Hematopoietic multipotent progenitor cell treated with erythropoietin and hydrocortisone succinate and interleukin-3 and kit ligand, for 6 days (in vitro differentiated cells): Measurements from ENCODE around the gene PHLPP1.
"Not testable (repeated sequence)": the region's sequence is repeated elsewhere in the genome, so short reads cannot be mapped to it uniquely, and the experiment has no call there.

Source experiments
- DNase-seq: peaks from one replicate; pipeline ENCODE4 v3.0.0-alpha.2; 2015

Gene PHLPP1

GRCh38 chr18:62900132-62900883 lies 185.0 kb downstream of the PHLPP1 start:
- no peak for DNase-seq

- no peak for DNase-seq
Measured at GRCh38 chr18:62902776-62903175, 187.4 kb downstream of the PHLPP1 start.

DNA sequence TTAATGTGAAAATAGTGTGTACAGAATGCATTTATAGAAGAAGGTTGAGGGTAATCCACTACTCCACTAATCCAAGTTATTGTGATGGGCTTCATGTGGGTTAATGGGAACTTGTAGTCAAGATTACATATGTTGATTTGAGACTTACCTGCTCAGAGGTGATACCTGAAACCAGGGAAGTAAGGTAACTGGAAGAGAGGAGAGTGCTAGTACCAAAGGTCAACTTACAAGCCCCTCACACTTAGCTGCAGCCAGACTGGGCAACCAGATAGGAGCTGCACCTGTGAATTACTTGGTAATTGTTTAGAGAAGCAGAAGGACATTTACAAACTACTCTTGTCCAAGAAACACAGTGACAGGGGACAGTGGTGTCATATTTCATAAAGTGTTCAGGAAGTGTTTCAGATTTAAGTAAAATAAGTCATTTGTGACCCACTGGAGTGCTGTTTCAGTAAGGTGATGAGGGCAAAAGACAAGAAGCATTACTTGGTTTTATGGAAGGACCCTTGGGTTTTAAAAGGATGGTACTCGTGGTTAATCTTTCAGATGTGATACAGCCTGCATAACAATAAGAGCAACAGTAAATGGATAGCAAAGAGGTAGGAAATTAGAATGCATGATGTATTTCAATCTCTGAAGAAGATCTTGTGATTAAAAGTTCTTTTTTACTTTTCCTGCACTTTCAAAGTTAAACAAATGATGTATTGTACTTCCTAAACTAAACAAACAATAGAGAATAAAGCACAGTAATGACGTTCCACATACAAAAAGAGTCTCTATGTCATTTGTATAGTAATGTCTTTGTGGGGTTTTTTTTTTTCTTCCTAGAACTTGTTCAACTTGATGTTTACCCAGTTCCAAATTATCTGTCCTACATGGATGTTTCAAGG lies 189.3 kb downstream of the PHLPP1 start:
- no peak for DNase-seq

- no peak for DNase-seq
Measured at GRCh38 chr18:62912885-62913284, 197.5 kb downstream of the PHLPP1 start.

GRCh38 chr18:62913824-62914223 lies 198.5 kb downstream of the PHLPP1 start:
- not testable (repeated sequence) for DNase-seq

GRCh38 chr18:62914871-62915392 lies 199.6 kb downstream of the PHLPP1 start:
- no peak for DNase-seq

- DNase-seq, result no peak
Measured at GRCh38 chr18:62918361-62918760, 203.0 kb downstream of the PHLPP1 start.

DNA sequence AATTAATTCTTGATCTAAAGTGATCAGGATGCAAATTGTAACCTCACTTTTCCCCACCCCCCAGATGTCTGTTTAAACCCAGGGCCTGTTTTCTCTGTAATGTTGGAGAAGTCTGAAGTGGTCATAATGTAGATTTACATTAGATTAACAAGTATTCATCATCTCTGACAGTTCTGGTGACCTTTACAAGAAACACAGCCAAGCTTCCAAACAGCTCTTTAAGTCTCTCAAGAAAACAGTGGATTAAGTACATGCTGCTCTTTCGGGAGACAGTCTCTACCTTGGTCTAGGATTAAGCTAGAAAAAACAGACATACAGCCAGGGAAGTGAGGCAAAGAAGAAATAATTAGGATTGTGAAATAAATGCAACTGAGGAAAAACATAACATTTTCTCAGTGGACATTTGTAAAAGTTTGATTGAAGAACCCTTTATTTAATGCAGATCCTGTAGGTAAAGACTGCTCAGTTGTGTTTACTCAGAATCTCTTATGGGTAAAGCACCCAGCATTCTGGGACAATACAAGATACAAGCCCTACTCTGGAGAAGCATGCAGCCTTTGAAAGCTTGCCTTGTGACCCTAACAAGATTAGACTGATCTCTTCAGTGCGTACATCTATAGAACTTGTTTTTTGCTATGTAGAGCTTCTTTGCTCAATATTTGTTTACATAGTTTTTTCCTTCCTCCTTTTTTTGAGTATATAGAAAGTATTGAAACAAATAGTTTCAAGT lies 203.9 kb downstream of the PHLPP1 start:
- DNase-seq, result no peak

DNA sequence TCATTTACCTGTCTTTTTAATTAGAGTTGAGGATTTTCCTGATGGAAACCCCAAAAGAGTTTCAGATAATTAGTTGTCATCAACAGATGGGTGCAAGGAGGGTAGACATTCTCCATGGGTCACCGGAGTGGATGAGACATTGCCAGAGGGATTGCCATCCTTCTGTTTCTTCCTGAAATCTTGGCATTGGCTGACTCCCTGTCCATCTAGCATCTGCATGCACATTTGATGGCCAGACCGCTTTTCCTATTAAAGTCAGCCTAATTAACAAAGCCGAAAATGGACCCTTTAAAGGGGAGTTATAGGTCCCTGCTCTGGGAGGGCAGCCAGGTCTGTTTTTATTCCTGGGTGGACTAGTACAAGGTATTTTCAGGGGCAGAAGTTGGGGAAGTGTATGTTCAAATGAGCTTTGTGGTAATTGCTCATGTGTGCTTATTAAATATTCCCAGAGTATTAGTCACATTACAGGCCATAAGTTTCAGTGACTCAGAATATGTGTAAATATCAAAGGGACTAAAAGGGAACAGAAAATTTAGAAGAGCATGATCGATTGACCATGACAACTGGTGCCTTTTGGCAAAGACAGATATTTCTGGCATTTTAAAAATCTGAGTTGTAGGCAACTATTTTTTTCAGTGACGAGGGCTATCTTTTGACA lies 209.8 kb downstream of the PHLPP1 start:
- DNase-seq, result no peak

GRCh38 chr18:62928326-62928725 lies 213.0 kb downstream of the PHLPP1 start:
- DNase-seq, result no peak

GRCh38 chr18:62933261-62933887 lies 218.0 kb downstream of the PHLPP1 start:
- DNase-seq, result no peak

DNA sequence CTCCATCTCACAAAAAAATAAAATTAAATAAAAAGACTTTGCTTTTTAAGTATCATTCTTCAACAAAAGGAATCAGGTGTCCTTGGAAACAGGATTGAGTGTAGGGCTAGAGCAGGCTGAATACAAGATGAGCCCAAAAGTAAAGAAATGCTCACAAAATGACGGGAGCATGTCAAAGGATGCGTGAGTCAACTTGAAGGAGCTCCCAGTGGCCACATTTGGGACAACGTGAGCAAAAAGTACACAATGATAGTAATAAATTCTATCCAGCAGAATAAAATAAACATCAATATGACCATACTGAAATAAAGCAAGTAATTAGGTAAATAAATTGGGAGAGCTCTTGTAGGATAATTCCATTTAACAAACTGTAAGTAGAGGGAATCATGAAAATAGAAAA lies 220.7 kb downstream of the PHLPP1 start:
- DNase-seq, result no peak

- DNase-seq, result no peak
Measured at GRCh38 chr18:62937065-62937464, 221.7 kb downstream of the PHLPP1 start.

DNA sequence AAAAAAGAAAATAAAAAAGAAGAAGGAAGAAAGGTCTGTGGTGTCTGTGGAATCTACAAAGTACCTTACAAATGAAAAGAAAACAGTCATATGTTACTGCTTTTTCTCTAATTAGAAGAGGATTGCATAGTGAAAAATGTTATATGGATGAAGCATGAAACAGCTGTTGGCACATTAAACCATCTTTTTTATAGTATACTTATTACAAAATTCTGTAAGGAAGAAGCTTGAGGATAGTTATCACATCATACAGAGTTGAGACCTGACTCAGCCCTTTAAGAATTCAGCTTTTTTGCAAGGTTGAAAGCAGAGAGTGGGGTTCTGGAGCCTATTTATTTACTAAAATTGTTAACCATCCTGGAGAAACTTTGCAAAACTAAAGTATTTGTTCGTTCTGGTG lies 222.7 kb downstream of the PHLPP1 start:
- no peak for DNase-seq

DNA sequence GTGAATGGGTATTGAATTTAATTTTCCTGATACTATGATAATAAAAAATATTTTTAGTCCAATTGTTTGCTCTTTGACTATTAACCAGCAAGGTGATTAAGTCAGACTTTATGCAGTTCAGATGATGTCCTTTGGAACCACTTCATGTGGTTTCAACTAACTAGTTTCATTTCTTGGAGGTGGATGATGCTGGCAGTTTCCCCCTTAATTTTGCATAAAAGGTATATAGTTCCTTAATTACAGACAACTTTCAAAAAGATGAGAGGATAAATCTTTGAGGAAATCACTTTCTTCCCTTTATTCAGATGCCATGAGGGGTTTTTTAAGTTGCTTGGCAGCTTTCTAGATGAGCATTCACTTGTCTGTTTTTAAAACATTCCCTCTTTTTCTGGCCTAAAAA lies 223.1 kb downstream of the PHLPP1 start:
- DNase-seq, result no peak

DNA sequence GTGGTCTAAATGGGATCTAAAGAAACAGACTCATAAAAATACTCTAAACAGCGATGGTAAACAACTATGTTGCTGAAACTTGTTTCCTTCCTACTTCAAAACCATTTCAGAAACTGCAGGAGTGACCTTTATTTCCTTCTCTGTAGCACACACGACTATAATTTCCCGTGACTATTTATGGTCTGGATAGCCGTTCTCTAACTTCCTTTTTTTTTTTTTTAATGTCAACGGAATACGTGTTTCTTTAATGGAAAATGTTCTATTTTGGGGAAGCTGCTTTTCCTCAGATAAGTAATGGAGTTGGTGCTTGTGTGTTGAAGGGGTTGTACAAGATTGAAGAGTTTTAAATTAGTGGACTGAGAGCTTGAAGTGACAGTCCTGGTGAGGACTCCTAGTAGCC lies 224.1 kb downstream of the PHLPP1 start:
- peak; percentile 62 for DNase-seq

DNA sequence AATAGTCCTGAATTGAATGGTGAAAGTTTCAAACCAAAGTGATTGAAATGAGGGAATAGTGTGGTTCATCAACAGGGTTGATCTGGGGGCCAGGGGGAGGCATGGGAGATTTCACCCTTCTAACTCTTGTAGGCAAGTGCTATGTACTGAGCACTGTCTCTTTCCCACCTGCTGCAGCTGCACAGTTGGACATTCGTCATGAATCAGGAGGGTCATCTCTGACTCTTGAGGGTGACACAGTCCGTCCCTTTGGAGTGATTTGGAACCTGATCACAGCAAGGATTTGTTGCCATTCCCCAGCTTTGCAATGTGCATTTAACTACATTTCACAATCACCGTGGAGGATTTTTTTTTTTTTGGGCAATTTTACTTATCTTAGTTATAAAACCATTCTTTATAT lies 224.6 kb downstream of the PHLPP1 start:
- DNase-seq, result no peak

GRCh38 chr18:62942578-62942977 lies 227.2 kb downstream of the PHLPP1 start:
- no peak for DNase-seq

GRCh38 chr18:62944454-62944853 lies 229.1 kb downstream of the PHLPP1 start:
- DNase-seq, result no peak

DNA sequence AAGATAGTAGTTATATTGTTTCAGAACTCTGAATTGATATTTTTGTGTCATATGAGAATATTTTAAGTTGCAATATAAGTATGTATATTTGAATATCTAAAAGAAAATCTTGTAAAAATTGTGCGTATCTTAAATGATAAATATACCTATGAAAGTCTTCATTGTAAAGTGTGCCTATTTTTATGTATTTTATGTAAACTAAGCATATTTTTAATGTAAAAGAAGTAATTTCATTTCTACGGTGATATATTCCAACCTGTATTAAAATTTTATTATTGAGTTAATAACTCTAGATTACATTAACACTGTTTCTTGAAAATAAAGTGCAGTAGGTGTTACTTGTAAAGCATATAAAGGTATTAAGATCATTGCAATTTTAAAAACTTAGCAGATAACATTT lies 233.4 kb downstream of the PHLPP1 start:
- DNase-seq, result no peak

DNA sequence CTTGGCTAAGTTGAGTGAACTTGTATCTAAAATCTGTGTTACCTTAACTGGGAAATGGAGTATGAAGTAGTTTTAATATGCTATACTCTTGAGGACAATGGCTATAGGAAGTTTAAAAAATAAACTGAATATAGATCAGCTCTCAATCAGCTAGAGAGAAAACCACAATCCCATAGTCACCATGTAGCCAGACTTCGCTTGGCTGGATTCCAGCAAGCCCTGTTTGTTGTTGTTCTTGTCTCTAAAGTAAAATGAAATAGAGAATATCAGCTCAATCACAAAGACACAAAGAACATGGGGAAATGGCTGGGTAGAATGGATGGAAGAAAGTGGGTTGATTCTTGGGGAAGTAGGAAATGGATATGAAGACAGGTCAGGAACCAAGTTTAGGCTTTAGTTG lies 234.9 kb downstream of the PHLPP1 start:
- peak; percentile 59 for DNase-seq

GRCh38 chr18:62952807-62953206 lies 237.5 kb downstream of the PHLPP1 start:
- DNase-seq, result no peak
